A673 (cell line): ENCODE measurements around the gene ATP2B1.

ENCODE experiments used
- EZH2 ChIP-seq: fragments of 200-600 bp; sonication (generic); IDR thresholded peaks from 2 replicates; pipeline ENCODE4 v1.6.1; 2017; ENCODE audit warnings: borderline replicate concordance, low read depth, mild to moderate bottlenecking, mixed read lengths, antibody characterized with exemption, low read length; ENCODE audit not compliant: poor library complexity, severe bottlenecking
- TF ChIP-seq, protein P1 (sequence below): fragments of 300-800, 200-600 bp; sonication (generic); conservative IDR thresholded peaks from 2 replicates; pipeline ENCODE4 v1.5.1; 2017; ENCODE audit warnings: low read depth, mild to moderate bottlenecking, antibody characterized with exemption, low read length, moderate library complexity, mixed read lengths

DNA sequence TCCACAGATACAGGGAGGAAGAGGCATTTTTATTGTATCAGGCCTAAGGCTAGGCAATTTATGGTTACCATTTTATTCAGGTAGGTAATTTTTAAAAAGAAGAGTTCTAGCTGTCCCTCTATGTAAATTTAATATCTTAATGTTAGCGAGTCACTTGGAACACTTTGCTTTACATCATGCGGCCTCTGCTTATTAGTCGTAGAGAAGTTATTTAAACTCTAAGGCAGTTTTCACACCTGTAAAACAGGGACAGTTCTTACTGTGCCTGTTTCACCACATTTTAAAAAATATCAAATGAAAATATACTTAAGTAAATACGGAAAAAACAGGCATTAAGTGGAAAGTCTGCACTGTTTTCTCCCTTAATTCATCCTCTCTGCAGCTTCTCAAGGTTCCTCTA, 111.4 kb downstream of the ATP2B1 start:
- TF ChIP-seq, protein P1, sequence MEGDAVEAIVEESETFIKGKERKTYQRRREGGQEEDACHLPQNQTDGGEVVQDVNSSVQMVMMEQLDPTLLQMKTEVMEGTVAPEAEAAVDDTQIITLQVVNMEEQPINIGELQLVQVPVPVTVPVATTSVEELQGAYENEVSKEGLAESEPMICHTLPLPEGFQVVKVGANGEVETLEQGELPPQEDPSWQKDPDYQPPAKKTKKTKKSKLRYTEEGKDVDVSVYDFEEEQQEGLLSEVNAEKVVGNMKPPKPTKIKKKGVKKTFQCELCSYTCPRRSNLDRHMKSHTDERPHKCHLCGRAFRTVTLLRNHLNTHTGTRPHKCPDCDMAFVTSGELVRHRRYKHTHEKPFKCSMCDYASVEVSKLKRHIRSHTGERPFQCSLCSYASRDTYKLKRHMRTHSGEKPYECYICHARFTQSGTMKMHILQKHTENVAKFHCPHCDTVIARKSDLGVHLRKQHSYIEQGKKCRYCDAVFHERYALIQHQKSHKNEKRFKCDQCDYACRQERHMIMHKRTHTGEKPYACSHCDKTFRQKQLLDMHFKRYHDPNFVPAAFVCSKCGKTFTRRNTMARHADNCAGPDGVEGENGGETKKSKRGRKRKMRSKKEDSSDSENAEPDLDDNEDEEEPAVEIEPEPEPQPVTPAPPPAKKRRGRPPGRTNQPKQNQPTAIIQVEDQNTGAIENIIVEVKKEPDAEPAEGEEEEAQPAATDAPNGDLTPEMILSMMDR = no peak
- no peak for TF ChIP-seq EZH2
